NB4 (cell line): ENCODE measurements around the gene CXXC5.

Source experiments
- MAX ChIP-seq: IDR thresholded peaks from 2 replicates; pipeline ENCODE4 v1.6.1; 2011; ENCODE audit warnings: low read depth, low read length
- MYC ChIP-seq: IDR thresholded peaks from 2 replicates; pipeline ENCODE4 v1.6.1; 2011; ENCODE audit warnings: low read depth, low read length
- POLR2A ChIP-seq: IDR thresholded peaks from 2 replicates; pipeline ENCODE4 v1.6.1; 2011; ENCODE audit warnings: mild to moderate bottlenecking; ENCODE audit not compliant: insufficient read length; ENCODE audit errors: extremely low read depth
- TF ChIP-seq, protein P1 (sequence below): IDR thresholded peaks from one replicate; pipeline ENCODE4 v1.5.1; 2012; ENCODE audit warnings: low read depth, low read length

- TF ChIP-seq POLR2A: no peak
- TF ChIP-seq, protein P1, sequence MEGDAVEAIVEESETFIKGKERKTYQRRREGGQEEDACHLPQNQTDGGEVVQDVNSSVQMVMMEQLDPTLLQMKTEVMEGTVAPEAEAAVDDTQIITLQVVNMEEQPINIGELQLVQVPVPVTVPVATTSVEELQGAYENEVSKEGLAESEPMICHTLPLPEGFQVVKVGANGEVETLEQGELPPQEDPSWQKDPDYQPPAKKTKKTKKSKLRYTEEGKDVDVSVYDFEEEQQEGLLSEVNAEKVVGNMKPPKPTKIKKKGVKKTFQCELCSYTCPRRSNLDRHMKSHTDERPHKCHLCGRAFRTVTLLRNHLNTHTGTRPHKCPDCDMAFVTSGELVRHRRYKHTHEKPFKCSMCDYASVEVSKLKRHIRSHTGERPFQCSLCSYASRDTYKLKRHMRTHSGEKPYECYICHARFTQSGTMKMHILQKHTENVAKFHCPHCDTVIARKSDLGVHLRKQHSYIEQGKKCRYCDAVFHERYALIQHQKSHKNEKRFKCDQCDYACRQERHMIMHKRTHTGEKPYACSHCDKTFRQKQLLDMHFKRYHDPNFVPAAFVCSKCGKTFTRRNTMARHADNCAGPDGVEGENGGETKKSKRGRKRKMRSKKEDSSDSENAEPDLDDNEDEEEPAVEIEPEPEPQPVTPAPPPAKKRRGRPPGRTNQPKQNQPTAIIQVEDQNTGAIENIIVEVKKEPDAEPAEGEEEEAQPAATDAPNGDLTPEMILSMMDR: no peak
- no peak for TF ChIP-seq MYC
- no peak for TF ChIP-seq MAX
These were observed 4.7 kb downstream of the CXXC5 start for GRCh38 chr5:139652788-139653241.
